ENCODE data around the gene C20orf173. TPM values are rescaled to one million over a fixed set of nuclear protein-coding genes. Genes with fewer than 3 reads are reported as not detected.
A peak's percentile ranks its signal among the peaks of the same experiment; 100 is the strongest.

The C20orf173 gene
- total RNA-seq, 1 donor = not detected

- H3K36me3 ChIP-seq (ENCODE audit: insufficient read depth, low read length) = no peaks in the 10 kb centered on the region
- H3K79me2 ChIP-seq (ENCODE audit: insufficient read depth, low read length) = no peaks in the 10 kb centered on the region
- no peaks in the 10 kb centered on the region for H3K27me3 ChIP-seq (ENCODE audit: insufficient read depth, low read length)
- H3K4me2 ChIP-seq (ENCODE audit: insufficient read depth, low read length) = no peak overlapping the region
- DNase-seq (ENCODE audit: insufficient read length, low spot score, missing footprints) = no peak
- no peaks in the 10 kb centered on the region for H4K20me1 ChIP-seq (ENCODE audit: insufficient read depth, low read length)
- H3K9me3 ChIP-seq (ENCODE audit: low read depth, low read length) = no peaks in the 10 kb centered on the region
- TF ChIP-seq CTCF (IDR thresholded peaks at IDR 0.05; ENCODE audit: extremely low read depth, low read depth, low read length) = no peak
- no peak overlapping the region for H3K4me3 ChIP-seq (ENCODE audit: insufficient read depth, low read length)
- H3K4me1 ChIP-seq (ENCODE audit: insufficient read depth, low read length) = no peaks in the 10 kb centered on the region
- H2AFZ ChIP-seq (ENCODE audit: low read length) = no peak overlapping the region
- H3K27ac ChIP-seq (ENCODE audit: low read depth, low read length) = no peak overlapping the region
Measured at GRCh38 chr20:35564905-35565304, 35.5 kb upstream of the C20orf173 start.

GRCh38 chr20:35563834-35564233, 34.4 kb upstream of the C20orf173 start:
- Histone ChIP-seq H4K20me1 (ENCODE audit: insufficient read depth, low read length) (no peaks in the 10 kb centered on the region), H3K4me3 (ENCODE audit: insufficient read depth, low read length) (no peak overlapping the region), H2AFZ (ENCODE audit: low read length) (no peak overlapping the region), H3K4me1 (ENCODE audit: insufficient read depth, low read length) (no peaks in the 10 kb centered on the region), H3K79me2 (ENCODE audit: insufficient read depth, low read length) (no peaks in the 10 kb centered on the region), H3K36me3 (ENCODE audit: insufficient read depth, low read length) (no peaks in the 10 kb centered on the region), H3K9me3 (ENCODE audit: low read depth, low read length) (no peaks in the 10 kb centered on the region), H3K27me3 (ENCODE audit: insufficient read depth, low read length) (no peaks in the 10 kb centered on the region), H3K4me2 (ENCODE audit: insufficient read depth, low read length) (no peak overlapping the region), H3K27ac (ENCODE audit: low read depth, low read length) (no peak overlapping the region)
- TF ChIP-seq CTCF (IDR thresholded peaks at IDR 0.05; ENCODE audit: extremely low read depth, low read depth, low read length) = no peak
- DNase-seq (ENCODE audit: insufficient read length, low spot score, missing footprints) = no peak

GRCh38 chr20:35562541-35563110, 33.2 kb upstream of the C20orf173 start:
- TF ChIP-seq CTCF (IDR thresholded peaks at IDR 0.05; ENCODE audit: extremely low read depth, low read depth, low read length) = no peak
- no peaks in the 10 kb centered on the region for H4K20me1 ChIP-seq (ENCODE audit: insufficient read depth, low read length)
- H3K4me3 ChIP-seq (ENCODE audit: insufficient read depth, low read length) = no peak overlapping the region
- no peak for DNase-seq (ENCODE audit: insufficient read length, low spot score, missing footprints)
- H3K36me3 ChIP-seq (ENCODE audit: insufficient read depth, low read length) = no peaks in the 10 kb centered on the region
- H3K4me1 ChIP-seq (ENCODE audit: insufficient read depth, low read length) = no peaks in the 10 kb centered on the region
- no peak overlapping the region for H3K4me2 ChIP-seq (ENCODE audit: insufficient read depth, low read length)
- no peaks in the 10 kb centered on the region for H3K27me3 ChIP-seq (ENCODE audit: insufficient read depth, low read length)
- H3K79me2 ChIP-seq (ENCODE audit: insufficient read depth, low read length) = no peaks in the 10 kb centered on the region
- H2AFZ ChIP-seq (ENCODE audit: low read length) = no peak overlapping the region
- no peak overlapping the region for H3K27ac ChIP-seq (ENCODE audit: low read depth, low read length)
- H3K9me3 ChIP-seq (ENCODE audit: low read depth, low read length) = no peaks in the 10 kb centered on the region

- no peak overlapping the region for H3K4me2 ChIP-seq (ENCODE audit: insufficient read depth, low read length)
- no peak for DNase-seq (ENCODE audit: insufficient read length, low spot score, missing footprints)
- H3K4me1 ChIP-seq (ENCODE audit: insufficient read depth, low read length) = no peaks in the 10 kb centered on the region
- no peaks in the 10 kb centered on the region for H3K79me2 ChIP-seq (ENCODE audit: insufficient read depth, low read length)
- H4K20me1 ChIP-seq (ENCODE audit: insufficient read depth, low read length) = no peaks in the 10 kb centered on the region
- no peaks in the 10 kb centered on the region for H3K27me3 ChIP-seq (ENCODE audit: insufficient read depth, low read length)
- no peak overlapping the region for H3K27ac ChIP-seq (ENCODE audit: low read depth, low read length)
- H2AFZ ChIP-seq (ENCODE audit: low read length) = no peak overlapping the region
- H3K4me3 ChIP-seq (ENCODE audit: insufficient read depth, low read length) = no peak overlapping the region
- peak; percentile 3 for TF ChIP-seq CTCF (IDR thresholded peaks at IDR 0.05; ENCODE audit: extremely low read depth, low read depth, low read length)
- peaks cover 4% of the 10 kb centered on the region for H3K36me3 ChIP-seq (ENCODE audit: insufficient read depth, low read length)
- H3K9me3 ChIP-seq (ENCODE audit: low read depth, low read length) = no peaks in the 10 kb centered on the region
Measured at GRCh38 chr20:35561671-35562070, 32.2 kb upstream of the C20orf173 start.

Data from osteoblast (primary cell).